Measurements from ENCODE around the gene INO80E.
"Not testable (repeated sequence)": the region's sequence is repeated elsewhere in the genome, so short reads cannot be mapped to it uniquely, and the experiment has no call there.

INO80E gene

GRCh38 chr16:30011714-30012504 lies 15.9 kb downstream of the INO80E start:
- no peak for TF ChIP-seq CTCF (IDR thresholded peaks at IDR 0.05; ENCODE audit: low read length, missing control alignments)
- no peak overlapping the region for H3K4me3 ChIP-seq (replicated peaks; ENCODE audit: low read depth, low read length)
- no peak for DNase-seq (ENCODE audit: low read depth)

- not testable (repeated sequence) for DNase-seq (ENCODE audit: low read depth); H3K4me3 ChIP-seq (replicated peaks; ENCODE audit: low read depth, low read length)
Observed at GRCh38 chr16:30012598-30012997, 16.6 kb downstream of the INO80E start.

GRCh38 chr16:30015450-30015849 lies 19.4 kb downstream of the INO80E start:
- not testable (repeated sequence) for DNase-seq (ENCODE audit: low read depth); H3K4me3 ChIP-seq (replicated peaks; ENCODE audit: low read depth, low read length)

- H3K4me3 ChIP-seq (replicated peaks; ENCODE audit: low read depth, low read length), result no peak overlapping the region
Observed at GRCh38 chr16:30016555-30017276, 20.7 kb downstream of the INO80E start.

GRCh38 chr16:30017277-30017656 lies 21.2 kb downstream of the INO80E start:
- no peak for TF ChIP-seq CTCF (IDR thresholded peaks at IDR 0.05; ENCODE audit: low read length, missing control alignments)
- DNase-seq (ENCODE audit: low read depth), result no peak
- H3K4me3 ChIP-seq (replicated peaks; ENCODE audit: low read depth, low read length), result no peak overlapping the region

More at GRCh38 chr16:30016555-30017276, 20.7 kb downstream of the INO80E start:
- no peak for DNase-seq (ENCODE audit: low read depth)
- TF ChIP-seq CTCF (IDR thresholded peaks at IDR 0.05; ENCODE audit: low read length, missing control alignments), result no peak

- H3K4me3 ChIP-seq (replicated peaks; ENCODE audit: low read depth, low read length); DNase-seq (ENCODE audit: low read depth): not testable (repeated sequence)
Observed at GRCh38 chr16:30017937-30018336, 21.9 kb downstream of the INO80E start.

GRCh38 chr16:30018731-30019158 lies 22.7 kb downstream of the INO80E start:
- no peak for DNase-seq (ENCODE audit: low read depth)
- H3K4me3 ChIP-seq (replicated peaks; ENCODE audit: low read depth, low read length), result no peak overlapping the region
- TF ChIP-seq CTCF (IDR thresholded peaks at IDR 0.05; ENCODE audit: low read length, missing control alignments), result no peak

GRCh38 chr16:30022887-30023286 lies 26.8 kb downstream of the INO80E start, which contains the start of gene C16orf92:
Gene C16orf92 (plus strand): TSS chr16:30023198. CDS start chr16:30023341, 143 bp downstream.
- TF ChIP-seq CTCF (IDR thresholded peaks at IDR 0.05; ENCODE audit: low read length, missing control alignments), result no peak
- no peak within 1 kb of the TSS for H3K4me3 ChIP-seq (replicated peaks; ENCODE audit: low read depth, low read length)

More at GRCh38 chr16:30022887-30023286, 26.8 kb downstream of the INO80E start, which contains the start of gene C16orf92:
- DNase-seq (ENCODE audit: low read depth), result no peak
